Measurements from ENCODE around the gene CDC27.

Gene CDC27

GRCh38 chr17:47076171-47076570 lies 112.9 kb downstream of the CDC27 start:
- TF ChIP-seq POLR2AphosphoS5 (IDR thresholded peaks at IDR 0.05; ENCODE audit: low read depth, low read length) (no peak), FOXP2 (optimal IDR thresholded peaks at IDR 0.05; ENCODE audit: borderline replicate concordance, extremely low read depth, extremely low read length, insufficient read depth) (no peak), SIN3A (IDR thresholded peaks at IDR 0.05; ENCODE audit: borderline replicate concordance, insufficient read depth, low read length) (no peak), TAF1 (IDR thresholded peaks at IDR 0.05; ENCODE audit: borderline replicate concordance, insufficient read depth, low read length) (no peak)
- TF ChIP-seq, protein P1, sequence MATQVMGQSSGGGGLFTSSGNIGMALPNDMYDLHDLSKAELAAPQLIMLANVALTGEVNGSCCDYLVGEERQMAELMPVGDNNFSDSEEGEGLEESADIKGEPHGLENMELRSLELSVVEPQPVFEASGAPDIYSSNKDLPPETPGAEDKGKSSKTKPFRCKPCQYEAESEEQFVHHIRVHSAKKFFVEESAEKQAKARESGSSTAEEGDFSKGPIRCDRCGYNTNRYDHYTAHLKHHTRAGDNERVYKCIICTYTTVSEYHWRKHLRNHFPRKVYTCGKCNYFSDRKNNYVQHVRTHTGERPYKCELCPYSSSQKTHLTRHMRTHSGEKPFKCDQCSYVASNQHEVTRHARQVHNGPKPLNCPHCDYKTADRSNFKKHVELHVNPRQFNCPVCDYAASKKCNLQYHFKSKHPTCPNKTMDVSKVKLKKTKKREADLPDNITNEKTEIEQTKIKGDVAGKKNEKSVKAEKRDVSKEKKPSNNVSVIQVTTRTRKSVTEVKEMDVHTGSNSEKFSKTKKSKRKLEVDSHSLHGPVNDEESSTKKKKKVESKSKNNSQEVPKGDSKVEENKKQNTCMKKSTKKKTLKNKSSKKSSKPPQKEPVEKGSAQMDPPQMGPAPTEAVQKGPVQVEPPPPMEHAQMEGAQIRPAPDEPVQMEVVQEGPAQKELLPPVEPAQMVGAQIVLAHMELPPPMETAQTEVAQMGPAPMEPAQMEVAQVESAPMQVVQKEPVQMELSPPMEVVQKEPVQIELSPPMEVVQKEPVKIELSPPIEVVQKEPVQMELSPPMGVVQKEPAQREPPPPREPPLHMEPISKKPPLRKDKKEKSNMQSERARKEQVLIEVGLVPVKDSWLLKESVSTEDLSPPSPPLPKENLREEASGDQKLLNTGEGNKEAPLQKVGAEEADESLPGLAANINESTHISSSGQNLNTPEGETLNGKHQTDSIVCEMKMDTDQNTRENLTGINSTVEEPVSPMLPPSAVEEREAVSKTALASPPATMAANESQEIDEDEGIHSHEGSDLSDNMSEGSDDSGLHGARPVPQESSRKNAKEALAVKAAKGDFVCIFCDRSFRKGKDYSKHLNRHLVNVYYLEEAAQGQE (IDR thresholded peaks at IDR 0.05; ENCODE audit: insufficient read depth in 1 of 2, low read depth in 2 of 2, low read length in 2 of 2): no peak

DNA sequence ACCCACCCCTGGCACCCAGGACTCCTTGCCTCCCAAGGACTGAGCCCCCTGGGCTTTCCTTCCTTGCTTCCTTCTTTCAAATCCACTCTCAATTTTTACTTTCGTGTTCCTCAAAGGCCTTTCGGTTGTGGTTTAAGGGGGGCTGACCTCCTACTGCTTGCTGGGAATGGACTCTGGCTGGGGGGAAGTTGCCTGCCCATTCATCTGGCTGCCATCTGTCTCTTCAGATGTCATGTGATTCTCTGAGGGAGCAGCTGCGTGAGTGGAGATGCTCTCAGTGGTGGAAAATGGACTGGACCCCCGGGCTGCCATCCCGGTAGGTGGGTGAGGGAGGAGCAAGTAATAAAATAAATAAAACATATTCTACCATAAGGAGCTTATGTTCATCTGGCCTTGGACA lies 116.2 kb downstream of the CDC27 start:
- TF ChIP-seq SIN3A (IDR thresholded peaks at IDR 0.05; ENCODE audit: borderline replicate concordance, insufficient read depth, low read length) (no peak), TAF1 (IDR thresholded peaks at IDR 0.05; ENCODE audit: borderline replicate concordance, insufficient read depth, low read length) (no peak), POLR2AphosphoS5 (IDR thresholded peaks at IDR 0.05; ENCODE audit: low read depth, low read length) (no peak), FOXP2 (optimal IDR thresholded peaks at IDR 0.05; ENCODE audit: borderline replicate concordance, extremely low read depth, extremely low read length, insufficient read depth) (no peak)
- TF ChIP-seq, protein P1 (IDR thresholded peaks at IDR 0.05; ENCODE audit: insufficient read depth in 1 of 2, low read depth in 2 of 2, low read length in 2 of 2): no peak
